ENCODE data around the gene FBXL20. TPM values are rescaled to one million over a fixed set of nuclear protein-coding genes. Genes with fewer than 3 reads are reported as not detected.
"Not testable (repeated sequence)": the region's sequence is repeated elsewhere in the genome, so short reads cannot be mapped to it uniquely, and the experiment has no call there.

FBXL20 gene
- total RNA-seq, 2 donors from 2014 or later: 22.4 to 43.6 TPM

DNA sequence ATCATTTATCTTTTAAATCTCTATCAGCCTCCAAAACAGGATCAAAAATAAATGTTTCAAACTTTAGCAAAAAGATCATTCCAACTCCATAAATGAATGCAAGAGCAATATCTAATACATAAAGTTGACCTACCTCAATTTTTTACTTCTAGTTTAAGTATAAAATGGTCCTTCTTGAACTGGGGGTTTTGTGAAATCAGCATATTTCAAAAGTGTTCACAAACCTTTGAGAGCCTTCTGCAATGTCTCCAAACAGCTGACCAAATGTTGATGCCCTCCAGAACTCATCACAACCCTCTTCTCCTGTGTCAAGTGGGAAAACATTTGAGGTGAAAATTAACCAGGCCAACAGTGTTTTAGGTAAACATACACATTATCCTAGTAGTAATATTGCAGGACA is 41.9 kb upstream of the FBXL20 start:
- TF ChIP-seq, protein P1, sequence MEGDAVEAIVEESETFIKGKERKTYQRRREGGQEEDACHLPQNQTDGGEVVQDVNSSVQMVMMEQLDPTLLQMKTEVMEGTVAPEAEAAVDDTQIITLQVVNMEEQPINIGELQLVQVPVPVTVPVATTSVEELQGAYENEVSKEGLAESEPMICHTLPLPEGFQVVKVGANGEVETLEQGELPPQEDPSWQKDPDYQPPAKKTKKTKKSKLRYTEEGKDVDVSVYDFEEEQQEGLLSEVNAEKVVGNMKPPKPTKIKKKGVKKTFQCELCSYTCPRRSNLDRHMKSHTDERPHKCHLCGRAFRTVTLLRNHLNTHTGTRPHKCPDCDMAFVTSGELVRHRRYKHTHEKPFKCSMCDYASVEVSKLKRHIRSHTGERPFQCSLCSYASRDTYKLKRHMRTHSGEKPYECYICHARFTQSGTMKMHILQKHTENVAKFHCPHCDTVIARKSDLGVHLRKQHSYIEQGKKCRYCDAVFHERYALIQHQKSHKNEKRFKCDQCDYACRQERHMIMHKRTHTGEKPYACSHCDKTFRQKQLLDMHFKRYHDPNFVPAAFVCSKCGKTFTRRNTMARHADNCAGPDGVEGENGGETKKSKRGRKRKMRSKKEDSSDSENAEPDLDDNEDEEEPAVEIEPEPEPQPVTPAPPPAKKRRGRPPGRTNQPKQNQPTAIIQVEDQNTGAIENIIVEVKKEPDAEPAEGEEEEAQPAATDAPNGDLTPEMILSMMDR (IDR thresholded peaks at IDR 0.05): no peak
- TF ChIP-seq POLR2AphosphoS5 (IDR thresholded peaks at IDR 0.05): no peak
- no peak for TF ChIP-seq POLR2A (IDR thresholded peaks at IDR 0.05)
- DNase-seq (ENCODE audit: low spot score): no peak
- no peaks in the 10 kb centered on the region for H3K9me3 ChIP-seq
- H3K4me3 ChIP-seq: no peak overlapping the region
- no peak overlapping the region for H3K27ac ChIP-seq
- intact Hi-C loops (cut with DNase I): no loop called here
- no peaks in the 10 kb centered on the region for H3K4me1 ChIP-seq (replicated peaks)
- no peaks in the 10 kb centered on the region for H3K27me3 ChIP-seq (replicated peaks; ENCODE audit: insufficient read depth)
- H3K36me3 ChIP-seq: no peaks in the 10 kb centered on the region

DNA sequence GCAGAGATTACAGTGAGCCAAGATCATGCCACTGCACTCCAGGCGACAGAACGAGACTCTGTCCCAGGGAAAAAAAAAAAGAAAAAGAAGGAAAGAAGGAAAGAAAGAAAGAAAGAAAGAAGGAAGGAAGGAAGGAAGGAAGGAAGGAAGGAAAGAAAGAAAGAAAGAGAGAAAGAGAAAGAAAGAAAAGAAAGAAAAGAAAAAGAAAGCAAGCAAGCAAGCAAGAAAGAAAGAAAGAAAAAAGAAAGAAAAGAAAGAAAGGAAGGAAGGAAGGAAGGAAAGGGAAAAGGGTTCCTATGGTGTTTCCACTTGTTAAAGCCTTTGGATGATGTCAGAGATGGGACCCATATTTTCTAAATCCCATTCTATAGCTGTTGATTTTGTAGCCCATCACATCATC is 38.4 kb upstream of the FBXL20 start:
- WGBS: 100% methylated on average over 2 of the region's 2 CpGs
- intact Hi-C loops (cut with DNase I); H3K36me3 ChIP-seq; H3K27ac ChIP-seq; H3K9me3 ChIP-seq; H3K27me3 ChIP-seq (replicated peaks; ENCODE audit: insufficient read depth); DNase-seq (ENCODE audit: low spot score); H3K4me1 ChIP-seq (replicated peaks); H3K4me3 ChIP-seq: not testable (repeated sequence)

DNA sequence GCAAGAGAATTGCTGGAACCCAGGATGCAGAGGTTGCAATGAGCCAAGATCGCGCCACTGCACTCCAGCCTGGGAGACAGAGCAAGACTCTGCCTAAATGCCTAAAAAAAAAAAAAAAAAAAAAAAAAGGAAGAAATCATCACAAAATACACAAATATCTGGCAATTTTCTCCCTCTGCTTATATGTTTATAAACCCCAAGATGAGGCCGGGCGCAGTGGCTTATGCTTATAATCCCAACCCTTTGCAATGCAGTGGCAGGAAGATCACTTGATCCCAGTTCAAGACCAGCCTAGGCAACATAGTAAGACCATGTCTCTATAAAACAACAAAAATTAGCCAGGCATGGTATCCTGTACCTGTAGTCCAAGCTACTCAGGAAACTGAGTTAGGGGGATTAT is 28.2 kb upstream of the FBXL20 start:
- Histone ChIP-seq H3K9me3 (no peaks in the 10 kb centered on the region), H3K4me3 (no peak overlapping the region), H3K27ac (no peak overlapping the region), H3K27me3 (replicated peaks; ENCODE audit: insufficient read depth) (no peaks in the 10 kb centered on the region), H3K36me3 (peaks cover 4% of the 10 kb centered on the region in 2 donors), H3K4me1 (replicated peaks) (no peaks in the 10 kb centered on the region)
- intact Hi-C loops (cut with DNase I): no loop called here
- DNase-seq (ENCODE audit: low spot score): no peak
- no peak for TF ChIP-seq POLR2A (IDR thresholded peaks at IDR 0.05)
- TF ChIP-seq, protein P1 (IDR thresholded peaks at IDR 0.05): no peak
- no peak for TF ChIP-seq POLR2AphosphoS5 (IDR thresholded peaks at IDR 0.05)
- 96% methylated on average over 4 of the region's 4 CpGs for WGBS

DNA sequence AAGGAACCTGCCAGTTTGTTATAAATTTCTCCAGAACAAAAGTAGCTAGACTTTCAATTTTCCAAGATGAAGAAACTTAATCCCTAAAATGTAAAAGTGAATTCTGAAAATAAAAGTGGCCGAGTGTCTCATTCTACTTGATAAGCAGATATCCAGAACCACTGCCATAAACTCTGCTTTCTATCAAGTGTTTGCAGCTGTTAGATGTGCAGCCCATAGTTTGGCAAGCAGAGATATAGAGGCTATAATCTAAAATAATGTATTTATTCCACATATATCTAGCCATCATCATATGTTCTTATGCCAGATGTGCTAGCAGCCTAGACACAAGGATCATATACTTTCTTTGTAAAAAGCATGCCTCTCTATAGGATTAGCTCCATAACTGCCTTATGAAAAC is 14.7 kb upstream of the FBXL20 start:
- no peaks in the 10 kb centered on the region for H3K27me3 ChIP-seq (replicated peaks; ENCODE audit: insufficient read depth)
- TF ChIP-seq, protein P1 (IDR thresholded peaks at IDR 0.05): no peak
- TF ChIP-seq POLR2A (IDR thresholded peaks at IDR 0.05): no peak
- no peak for TF ChIP-seq POLR2AphosphoS5 (IDR thresholded peaks at IDR 0.05)
- H3K9me3 ChIP-seq: no peaks in the 10 kb centered on the region
- WGBS: 85% methylated on average over 1 of the region's 1 CpG
- H3K27ac ChIP-seq: no peak overlapping the region
- no peaks in the 10 kb centered on the region for H3K4me1 ChIP-seq (replicated peaks)
- H3K36me3 ChIP-seq: peaks cover 8 to 18% of the 10 kb centered on the region in 2 donors
- no peak overlapping the region for H3K4me3 ChIP-seq
- no peak for DNase-seq (ENCODE audit: low spot score)
- intact Hi-C loops (cut with DNase I): no loop called here

DNA sequence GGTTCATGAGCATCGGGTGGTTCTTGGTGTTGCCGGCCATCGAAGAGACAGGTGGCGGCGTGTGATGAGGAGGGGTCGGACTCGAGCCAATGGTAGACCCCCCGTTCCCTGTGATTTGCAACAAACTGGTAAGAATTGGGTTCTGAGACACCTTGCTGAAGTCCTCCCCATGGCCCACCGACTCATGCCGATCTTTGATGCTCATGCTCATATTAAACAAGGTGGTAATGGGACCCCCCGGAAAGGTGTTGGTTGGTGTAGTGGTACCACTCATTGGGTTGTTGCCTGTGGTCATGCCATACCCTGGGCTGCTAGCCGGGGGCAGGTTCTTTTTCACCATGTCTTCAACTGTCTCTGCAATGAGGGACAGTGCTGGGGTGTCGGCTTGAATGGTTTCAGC is 8.9 kb upstream of the FBXL20 start:
- DNase-seq (ENCODE audit: low spot score): no peak
- WGBS: 94% methylated on average over 13 of the region's 13 CpGs
- intact Hi-C loops (cut with DNase I): no loop called here
- H3K36me3 ChIP-seq: peaks cover 5 to 23% of the 10 kb centered on the region in 2 donors
- H3K9me3 ChIP-seq: no peaks in the 10 kb centered on the region
- no peak overlapping the region for H3K4me3 ChIP-seq
- TF ChIP-seq POLR2A (IDR thresholded peaks at IDR 0.05) (no peak), POLR2AphosphoS5 (IDR thresholded peaks at IDR 0.05) (no peak)
- TF ChIP-seq, protein P1 (IDR thresholded peaks at IDR 0.05): no peak
- no peak overlapping the region for H3K27ac ChIP-seq
- H3K27me3 ChIP-seq (replicated peaks; ENCODE audit: insufficient read depth): no peaks in the 10 kb centered on the region
- H3K4me1 ChIP-seq (replicated peaks): no peaks in the 10 kb centered on the region

All from prostate gland (tissue), 2 donors.